ENCODE measurements around the gene RPGRIP1L.

RPGRIP1L gene

DNA sequence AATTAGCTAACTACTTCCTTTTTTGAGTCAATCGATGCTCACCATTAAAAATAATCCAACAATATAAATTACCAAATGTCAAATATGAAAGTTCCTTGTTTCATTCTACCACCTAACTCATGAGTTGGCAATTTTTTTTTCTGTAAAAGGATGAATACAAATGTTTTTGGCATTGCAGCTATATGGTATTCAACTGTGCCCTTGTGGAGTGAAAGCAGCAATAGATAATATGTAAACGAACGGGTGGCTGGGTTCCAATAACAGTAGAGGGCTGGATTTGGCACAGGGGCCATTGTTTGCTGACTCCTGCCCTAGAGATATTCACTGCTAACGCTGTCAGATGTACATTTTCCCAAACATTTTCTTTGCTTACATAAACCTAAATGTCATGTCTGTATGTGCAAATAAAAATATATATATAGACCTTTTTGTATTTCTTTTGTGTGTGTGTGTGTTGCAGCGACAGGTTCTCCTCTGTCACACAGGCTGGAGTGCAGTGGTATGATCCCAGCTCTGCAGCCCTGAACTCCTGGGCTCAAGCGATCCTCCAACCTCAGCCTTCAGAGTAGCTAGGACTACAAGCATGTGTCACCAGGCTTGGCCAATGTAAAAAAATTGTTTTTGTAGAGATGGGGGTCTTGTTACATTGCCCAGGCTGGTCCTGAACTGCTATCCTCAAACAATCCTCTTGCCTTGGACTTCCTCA is 73.9 kb downstream of the RPGRIP1L start:
- Histone ChIP-seq H3K27me3 (ENCODE audit: insufficient read depth, poor library complexity, severe bottlenecking) (no peaks in the 10 kb centered on the region), H3K27ac (replicated peaks) (no peak overlapping the region)
- TF ChIP-seq REST (IDR thresholded peaks at IDR 0.05; ENCODE audit: insufficient replicate concordance, low read depth) = no peak
- no peak for TF ChIP-seq SPI1 (IDR thresholded peaks at IDR 0.05; ENCODE audit: borderline replicate concordance, low read depth)
- TF ChIP-seq GABPA (IDR thresholded peaks at IDR 0.05; ENCODE audit: low read depth) = no peak
- TF ChIP-seq POLR2AphosphoS5 (IDR thresholded peaks at IDR 0.05; ENCODE audit: low read depth) = no peak
- TF ChIP-seq, protein P1, sequence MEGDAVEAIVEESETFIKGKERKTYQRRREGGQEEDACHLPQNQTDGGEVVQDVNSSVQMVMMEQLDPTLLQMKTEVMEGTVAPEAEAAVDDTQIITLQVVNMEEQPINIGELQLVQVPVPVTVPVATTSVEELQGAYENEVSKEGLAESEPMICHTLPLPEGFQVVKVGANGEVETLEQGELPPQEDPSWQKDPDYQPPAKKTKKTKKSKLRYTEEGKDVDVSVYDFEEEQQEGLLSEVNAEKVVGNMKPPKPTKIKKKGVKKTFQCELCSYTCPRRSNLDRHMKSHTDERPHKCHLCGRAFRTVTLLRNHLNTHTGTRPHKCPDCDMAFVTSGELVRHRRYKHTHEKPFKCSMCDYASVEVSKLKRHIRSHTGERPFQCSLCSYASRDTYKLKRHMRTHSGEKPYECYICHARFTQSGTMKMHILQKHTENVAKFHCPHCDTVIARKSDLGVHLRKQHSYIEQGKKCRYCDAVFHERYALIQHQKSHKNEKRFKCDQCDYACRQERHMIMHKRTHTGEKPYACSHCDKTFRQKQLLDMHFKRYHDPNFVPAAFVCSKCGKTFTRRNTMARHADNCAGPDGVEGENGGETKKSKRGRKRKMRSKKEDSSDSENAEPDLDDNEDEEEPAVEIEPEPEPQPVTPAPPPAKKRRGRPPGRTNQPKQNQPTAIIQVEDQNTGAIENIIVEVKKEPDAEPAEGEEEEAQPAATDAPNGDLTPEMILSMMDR (IDR thresholded peaks at IDR 0.05; ENCODE audit: insufficient read depth, low read length) = no peak

DNA sequence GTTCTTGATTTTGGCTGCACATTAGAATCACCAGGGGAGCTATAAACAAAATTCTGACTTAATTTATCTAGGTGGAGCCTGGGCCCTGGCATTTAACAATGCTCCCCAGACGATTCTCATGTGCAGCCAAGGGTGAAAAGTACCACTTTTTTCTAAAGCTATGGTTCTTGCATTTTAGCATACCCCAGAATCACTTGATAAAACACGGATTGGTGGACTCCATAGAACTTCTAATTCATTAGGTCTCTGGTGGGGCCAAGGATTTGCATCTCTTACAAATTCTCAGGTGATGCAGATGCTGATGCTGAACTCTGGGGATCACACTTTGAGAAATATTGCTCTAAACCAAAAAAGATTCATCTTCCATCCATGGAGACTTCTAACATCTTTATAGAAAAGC is 74.5 kb downstream of the RPGRIP1L start:
- DNase-seq (ENCODE audit: low read depth in 1 of 2, low spot score in 1 of 2) = no peak
- Histone ChIP-seq H3K27me3 (ENCODE audit: insufficient read depth, poor library complexity, severe bottlenecking) (no peaks in the 10 kb centered on the region), H3K4me3 (replicated peaks; ENCODE audit: insufficient read depth, low read length) (no peak overlapping the region), H3K27ac (replicated peaks) (no peak overlapping the region)
- TF ChIP-seq, protein P1 (IDR thresholded peaks at IDR 0.05; ENCODE audit: insufficient read depth, low read length) = no peak
- TF ChIP-seq REST (IDR thresholded peaks at IDR 0.05; ENCODE audit: insufficient replicate concordance, low read depth) = no peak
- TF ChIP-seq SPI1 (IDR thresholded peaks at IDR 0.05; ENCODE audit: borderline replicate concordance, low read depth) = no peak

More for the DNA sequence above, 73.9 kb downstream of the RPGRIP1L start:
- H3K4me3 ChIP-seq (replicated peaks; ENCODE audit: insufficient read depth, low read length) = no peak overlapping the region
- DNase-seq (ENCODE audit: low read depth in 1 of 2, low spot score in 1 of 2) = no peak

DNA sequence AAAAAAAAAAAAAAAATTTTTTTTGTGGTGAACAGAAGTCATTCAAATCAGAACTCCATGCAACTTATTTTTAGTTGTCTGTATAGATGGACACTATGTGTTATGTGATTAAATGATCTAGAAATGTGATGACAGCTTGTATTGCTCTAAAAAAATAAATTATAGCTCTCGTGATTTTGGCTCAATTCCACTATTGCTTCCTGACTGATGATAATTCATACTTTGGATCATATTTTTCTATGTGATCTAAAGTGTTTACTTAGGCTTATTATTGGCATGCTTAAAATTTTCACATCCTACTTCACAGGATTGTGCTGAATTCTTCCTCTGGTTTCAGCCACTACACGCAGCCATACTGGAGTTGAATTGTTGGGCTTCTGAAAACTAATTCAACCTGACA is 76.8 kb downstream of the RPGRIP1L start:
- no peak for DNase-seq (ENCODE audit: low read depth in 1 of 2, low spot score in 1 of 2)
- H3K27ac ChIP-seq (replicated peaks) = no peak overlapping the region
- no peaks in the 10 kb centered on the region for H3K27me3 ChIP-seq (ENCODE audit: insufficient read depth, poor library complexity, severe bottlenecking)
- no peak overlapping the region for H3K4me3 ChIP-seq (replicated peaks; ENCODE audit: insufficient read depth, low read length)
- TF ChIP-seq SPI1 (IDR thresholded peaks at IDR 0.05; ENCODE audit: borderline replicate concordance, low read depth) = no peak
- TF ChIP-seq REST (IDR thresholded peaks at IDR 0.05; ENCODE audit: insufficient replicate concordance, low read depth) = no peak
- TF ChIP-seq GABPA (IDR thresholded peaks at IDR 0.05; ENCODE audit: low read depth) = no peak
- TF ChIP-seq, protein P1 (IDR thresholded peaks at IDR 0.05; ENCODE audit: insufficient read depth, low read length) = no peak
- no peak for TF ChIP-seq POLR2AphosphoS5 (IDR thresholded peaks at IDR 0.05; ENCODE audit: low read depth)
